Stimulated activated CD8-positive, alpha-beta memory T cell treated with anti-CD3 and anti-CD28 coated beads, Interleukin-12 subunit alpha, Interleukin-12 subunit beta, amount 100 ng/mL, for 4 hours (primary cell): ENCODE data around the gene ZKSCAN3.
"Not testable (repeated sequence)": the region's sequence is repeated elsewhere in the genome, so short reads cannot be mapped to it uniquely, and the experiment has no call there.

Experiments used
- DNase-seq: peaks from one replicate; pipeline ENCODE4 v3.0.0-alpha.2; 2020; ENCODE audit warnings: low read depth

The ZKSCAN3 gene

DNA sequence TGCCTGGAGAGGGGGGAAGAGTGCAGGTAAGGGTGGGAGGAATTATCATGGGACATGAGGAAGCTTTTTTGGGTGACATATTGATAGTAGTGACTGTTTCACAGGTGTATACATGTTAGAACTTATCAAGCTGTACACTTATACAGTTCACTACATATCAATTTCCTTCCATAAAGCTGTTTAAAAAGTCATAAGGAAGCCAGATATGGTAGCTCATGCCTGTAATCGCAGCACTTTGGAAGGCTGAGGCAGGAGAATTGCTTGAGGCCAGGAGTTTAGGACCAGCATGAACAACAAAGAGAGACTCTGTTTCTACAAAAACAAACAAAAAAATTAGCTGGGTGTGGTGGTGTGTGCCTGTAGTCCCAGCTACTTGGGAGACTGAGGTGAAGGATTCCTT, 28.1 kb downstream of the ZKSCAN3 start:
- DNase-seq: no peak

DNA sequence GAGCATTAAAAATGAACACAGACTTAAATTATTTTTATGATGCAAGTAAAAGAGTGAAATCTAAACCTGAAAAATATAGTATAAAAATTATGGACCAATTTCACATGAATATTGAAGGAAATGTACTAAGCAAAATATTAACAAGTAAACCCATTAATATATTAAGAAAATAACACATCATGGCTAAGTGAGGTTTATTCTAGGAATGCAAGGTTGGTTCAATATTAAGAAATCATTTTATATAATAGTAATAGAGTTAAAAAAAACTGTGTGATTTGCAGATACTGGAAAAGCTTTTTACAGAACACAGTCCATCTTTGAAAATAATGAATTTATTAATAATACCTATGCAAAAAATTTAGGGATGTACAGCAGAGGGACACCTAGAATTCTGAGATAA, 28.9 kb downstream of the ZKSCAN3 start:
- DNase-seq: no peak

- DNase-seq: no peak
Measured at GRCh38 chr6:28380381-28380780, 30.6 kb downstream of the ZKSCAN3 start.

DNA sequence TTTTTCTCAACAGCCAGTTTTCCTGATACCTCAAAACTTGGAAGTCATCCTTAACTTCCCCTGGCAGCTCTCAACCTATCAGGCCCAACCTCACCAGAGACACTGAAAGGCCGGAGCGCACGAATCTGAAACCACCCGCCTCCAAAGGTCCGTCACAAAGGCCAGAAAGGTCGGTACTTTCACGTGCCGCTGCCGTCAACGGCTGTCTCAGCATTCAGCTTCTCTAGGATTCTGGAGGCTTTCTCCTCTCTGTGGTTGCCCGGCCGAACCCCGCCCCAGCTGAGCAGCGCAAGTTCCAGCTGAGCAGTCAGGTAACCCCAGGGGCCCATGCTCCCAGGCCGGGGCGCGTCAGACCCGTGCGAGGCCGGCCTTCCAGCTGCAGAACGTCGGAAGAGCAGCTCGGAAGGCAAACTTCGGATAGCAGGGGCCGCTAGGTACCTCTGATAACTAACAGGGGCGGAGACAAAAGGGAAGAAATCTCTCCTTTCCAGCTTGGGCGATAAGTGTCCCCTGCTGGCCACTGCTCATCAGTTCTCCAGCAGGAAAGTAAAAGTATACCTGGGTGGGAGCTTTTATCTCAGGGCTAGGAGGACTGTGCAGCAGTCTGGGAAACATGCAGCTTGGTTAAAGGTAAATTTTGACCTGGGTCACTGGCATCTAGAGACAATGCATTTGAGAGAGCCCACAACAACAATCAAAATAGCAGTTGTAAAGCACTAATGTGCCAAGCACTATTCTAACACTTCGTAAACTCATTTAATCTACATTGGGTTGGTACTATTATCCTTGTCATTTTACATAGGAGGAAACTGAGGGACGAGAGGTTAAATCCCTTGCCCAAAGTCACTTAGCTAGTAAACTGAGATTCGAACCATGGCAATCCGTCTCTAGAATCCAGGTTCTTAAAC, 33.7 kb downstream of the ZKSCAN3 start:
- DNase-seq: peak; percentile 17

- DNase-seq: no peak
Measured at GRCh38 chr6:28384143-28384533, 34.4 kb downstream of the ZKSCAN3 start.

- DNase-seq: no peak
Measured at GRCh38 chr6:28390688-28391087, 40.9 kb downstream of the ZKSCAN3 start.

- no peak for DNase-seq
Measured at GRCh38 chr6:28393912-28394662, 44.3 kb downstream of the ZKSCAN3 start.

DNA sequence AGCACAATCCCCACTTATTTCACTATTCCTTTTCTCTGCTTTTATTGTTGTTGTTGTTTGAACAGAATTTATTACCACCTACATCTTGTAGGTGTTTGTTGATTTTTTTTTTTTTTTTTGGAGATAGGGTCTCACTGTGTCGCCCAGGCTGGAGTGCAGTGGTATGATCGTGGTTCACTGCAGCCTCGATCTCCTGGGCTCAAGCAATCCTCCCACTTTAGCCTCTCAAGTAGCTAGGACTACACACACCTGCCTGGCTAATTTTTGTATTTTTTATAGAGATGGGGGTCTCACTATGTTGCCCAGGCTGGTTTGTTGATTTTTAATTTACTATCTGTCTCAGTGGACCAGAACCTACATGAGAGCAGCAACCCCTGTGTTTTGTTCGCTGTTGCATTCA, 46.2 kb downstream of the ZKSCAN3 start:
- no peak for DNase-seq

GRCh38 chr6:28399350-28400121, 49.8 kb downstream of the ZKSCAN3 start, which contains the start of gene ZSCAN12:
Gene ZSCAN12 (minus strand): TSS chr6:28399747. CDS start chr6:28398405, 1,342 bp downstream.
- peak; percentile 70 for DNase-seq

DNA sequence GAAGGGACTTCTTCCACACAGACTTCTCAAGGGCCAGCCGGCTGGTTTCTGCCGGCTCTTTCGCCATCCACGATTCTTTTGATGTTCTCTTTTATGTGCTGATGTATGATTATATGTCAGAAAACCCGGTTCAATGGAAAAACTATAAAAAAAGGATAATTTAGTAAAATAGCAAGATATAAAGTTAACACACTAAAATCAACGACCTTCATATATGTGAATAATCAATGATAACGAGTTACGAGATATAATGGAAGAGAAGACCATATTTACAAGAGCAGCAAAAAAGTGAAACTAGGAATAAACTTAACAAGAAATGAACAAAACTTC, 50.3 kb downstream of the ZKSCAN3 start:
- DNase-seq: no peak

DNA sequence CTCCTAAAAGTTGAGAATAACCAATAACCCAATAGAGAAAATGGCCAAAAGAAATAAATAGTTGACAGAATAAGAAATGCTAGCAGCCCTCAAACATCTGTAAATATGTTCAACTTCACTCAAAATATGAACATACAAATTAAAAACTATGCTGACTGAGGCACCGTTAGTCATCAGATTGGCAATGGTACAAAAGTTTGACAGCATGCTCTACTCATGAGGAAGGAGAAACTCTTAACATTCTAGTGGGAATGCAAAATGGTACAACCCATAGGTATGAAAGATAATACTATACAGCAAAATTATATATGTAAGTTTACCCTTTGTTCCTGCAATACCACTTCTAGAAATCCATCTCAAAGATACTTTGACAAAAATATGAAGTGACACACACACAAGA, 51.4 kb downstream of the ZKSCAN3 start:
- no peak for DNase-seq

DNA sequence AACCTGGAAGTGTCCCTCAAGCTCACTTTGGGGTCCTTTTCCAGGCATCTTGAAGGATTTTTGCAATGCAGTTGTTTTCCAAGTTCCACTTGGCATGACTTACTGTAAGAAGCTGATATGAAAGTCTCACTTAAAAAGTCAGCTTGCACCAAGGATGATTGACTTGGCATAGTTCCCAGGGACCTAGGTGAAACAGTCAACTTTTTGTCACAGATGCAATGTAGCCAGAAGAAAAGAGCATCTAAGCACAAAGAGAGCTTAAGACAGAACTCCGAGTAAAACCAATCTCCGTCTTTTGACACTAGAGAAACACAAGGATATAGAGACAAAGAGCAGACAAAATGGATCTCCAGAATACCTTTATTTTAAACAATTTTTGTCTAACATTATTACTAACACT, 52.5 kb downstream of the ZKSCAN3 start:
- DNase-seq: no peak

DNA sequence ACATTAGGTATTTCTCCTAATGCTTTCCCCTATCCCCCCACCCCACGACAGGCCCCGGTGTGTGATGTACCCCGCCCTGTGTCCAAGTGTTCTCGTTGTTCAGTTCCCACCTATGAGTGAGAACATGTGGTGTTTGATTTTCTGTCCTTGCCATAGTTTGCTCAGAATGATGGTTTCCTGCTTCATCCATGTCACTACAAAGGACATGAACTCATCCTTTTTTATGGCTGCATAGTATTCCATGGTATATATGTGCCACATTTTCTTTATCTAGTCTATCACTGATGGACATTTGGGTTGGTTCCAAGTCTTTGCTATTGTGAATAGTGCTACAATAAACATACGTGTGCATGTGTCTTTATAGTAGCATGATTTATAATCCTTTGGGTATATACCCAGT, 54.2 kb downstream of the ZKSCAN3 start:
- not testable (repeated sequence) for DNase-seq

DNA sequence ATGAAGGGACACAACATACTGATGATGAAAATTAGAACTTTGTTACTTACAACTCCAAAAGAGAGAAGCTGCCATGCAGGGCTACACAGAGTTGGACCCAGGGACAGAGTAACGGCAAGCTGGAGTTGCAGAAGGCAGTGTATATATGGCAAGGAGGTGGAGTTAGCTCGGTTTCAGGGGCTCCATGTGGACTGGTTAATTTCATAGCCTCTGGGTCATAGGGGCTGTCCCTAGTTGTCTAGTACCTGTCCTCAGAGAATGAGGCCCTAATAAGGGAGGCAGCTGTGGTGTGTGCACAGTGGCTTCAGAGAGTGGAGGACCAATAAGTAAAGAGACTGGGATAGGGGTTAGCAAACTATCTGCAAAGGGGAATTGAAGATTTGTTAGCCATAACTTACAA, 57.7 kb downstream of the ZKSCAN3 start:
- DNase-seq: no peak

DNA sequence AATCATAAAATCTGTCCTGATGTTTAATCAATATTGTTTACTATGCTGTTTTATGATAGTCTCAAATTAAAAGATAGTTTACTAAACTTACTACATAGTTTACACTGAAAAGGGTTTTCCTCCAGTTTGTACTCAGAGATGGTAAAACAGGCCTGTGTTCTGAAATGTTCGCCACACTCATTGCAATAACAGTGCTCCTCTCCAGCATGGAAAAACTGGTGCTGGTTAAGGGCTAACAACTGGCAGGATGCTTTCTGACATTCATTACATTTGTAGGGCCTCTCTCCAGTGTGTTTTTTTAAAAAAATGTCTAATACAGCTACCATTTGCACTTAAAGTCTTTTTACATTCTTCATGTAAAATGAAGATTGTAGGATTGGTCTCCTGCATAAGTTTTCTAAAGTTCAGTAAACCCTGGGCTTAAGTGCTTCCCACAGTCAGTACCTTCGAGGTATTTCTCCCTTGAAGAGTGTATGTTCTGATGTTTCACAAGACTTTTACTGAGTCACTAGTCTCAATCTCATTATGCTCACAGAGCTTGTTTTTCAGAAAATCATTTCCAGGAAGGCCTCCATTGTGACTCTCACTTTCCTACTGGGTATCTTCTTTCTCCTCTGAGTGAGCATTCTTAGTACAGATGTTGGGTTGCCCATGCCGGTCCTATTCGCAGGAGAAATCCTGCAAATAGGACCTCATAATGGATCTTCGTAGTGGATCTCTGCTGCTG, 58.5 kb downstream of the ZKSCAN3 start:
- no peak for DNase-seq

DNA sequence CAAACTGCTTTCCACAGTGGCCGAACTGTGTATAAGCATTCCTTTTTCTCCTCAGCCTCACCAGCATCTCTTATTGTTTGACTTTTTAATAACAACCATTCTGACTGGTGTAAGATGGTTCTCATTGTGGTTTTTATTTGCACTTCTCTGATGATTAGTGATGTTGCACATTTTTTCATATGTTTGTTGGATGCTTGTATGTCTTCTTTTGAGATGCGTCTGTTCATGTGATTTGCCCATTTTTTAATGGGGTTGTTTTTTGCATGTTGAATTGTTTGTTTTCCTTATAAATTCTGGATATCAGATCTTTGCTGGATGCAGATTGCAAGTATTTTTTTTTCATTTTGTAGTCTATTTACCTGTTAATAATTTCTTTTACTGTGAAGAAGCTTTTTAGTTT, 61.0 kb downstream of the ZKSCAN3 start:
- no peak for DNase-seq

DNA sequence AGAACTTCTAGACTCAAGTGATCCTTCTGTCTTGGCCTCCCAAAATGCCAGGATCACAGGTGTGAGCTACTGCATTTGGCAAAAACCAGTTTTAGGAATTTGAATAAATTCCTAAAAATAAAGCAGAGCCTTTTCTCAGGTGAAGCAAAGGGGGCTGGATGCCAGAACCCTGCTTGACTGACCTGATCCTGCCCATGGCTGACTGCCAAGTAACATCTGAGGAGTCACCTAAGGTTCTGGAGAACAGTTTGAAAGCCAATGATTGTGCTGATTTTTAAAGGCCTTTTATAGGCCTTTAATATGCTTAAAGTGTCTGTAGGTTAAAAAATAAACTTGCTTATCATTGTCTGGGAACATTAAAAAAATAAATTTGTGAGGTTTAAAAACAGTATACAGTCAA, 63.9 kb downstream of the ZKSCAN3 start:
- DNase-seq: no peak
